Stimulated activated naive B cell treated with anti-CD40 and anti-IgM and Interleukin-4, amounts not matched to agents 10 μg/mL and 1 μg/mL and 100 μg/mL, for 72 hours (primary cell): ENCODE results near the gene ELFN1.

Experiments used
- ATAC-seq, 2 donors: fragments of 150-1000 bp; cut with Tn5 transposase; replicated peaks; 2 replicates each; pipeline ENCODE4 v1.10.0; 2021; ENCODE audit warnings: moderate library complexity in 1 of 2
- DNase-seq: peaks from one replicate; pipeline ENCODE4 v3.0.0; 2021
- H3K27ac Mint-ChIP-seq: one replicate; pipeline ENCODE4 v1.8.0; 2022; ENCODE audit warnings: mild to moderate bottlenecking, mixed read lengths
- H3K27me3 Mint-ChIP-seq, 2 donors: one replicate each; pipeline ENCODE4 v1.8.0; 2022; ENCODE audit warnings: mixed read lengths in 2 of 2
- H3K36me3 Mint-ChIP-seq, 2 donors: one replicate each; pipeline ENCODE4 v1.8.0; 2022; ENCODE audit warnings: mixed read lengths in 2 of 2, mild to moderate bottlenecking in 1 of 2
- H3K4me1 Mint-ChIP-seq, 2 donors: one replicate each; pipeline ENCODE4 v1.8.0; 2022; ENCODE audit warnings: mixed read lengths in 2 of 2, mild to moderate bottlenecking in 1 of 2
- H3K4me3 Mint-ChIP-seq, 2 donors: one replicate each; pipeline ENCODE4 v1.8.0; 2022; ENCODE audit warnings: mild to moderate bottlenecking in 2 of 2, mixed read lengths in 2 of 2, moderate library complexity in 1 of 2
- H3K9me3 Mint-ChIP-seq, 2 donors: one replicate each; pipeline ENCODE4 v1.8.0; 2022; ENCODE audit warnings: mixed read lengths in 2 of 2, mild to moderate bottlenecking in 1 of 2

ELFN1 gene

GRCh38 chr7:1695800-1696454 lies 25.9 kb downstream of the ELFN1 start:
- no peak for DNase-seq
- Mint-ChIP-seq H3K9me3 (no peaks in the 10 kb centered on the region), H3K27me3 (peaks cover 17 to 40% of the 10 kb centered on the region in 2 donors), H3K36me3 (no peaks in the 10 kb centered on the region), H3K4me3 (no peak overlapping the region), H3K27ac (no peak overlapping the region), H3K4me1 (no peaks in the 10 kb centered on the region)
- no peak for ATAC-seq

GRCh38 chr7:1696671-1697498 lies 26.8 kb downstream of the ELFN1 start:
- ATAC-seq, result no peak
- peaks cover 17 to 41% of the 10 kb centered on the region in 2 donors for H3K27me3 Mint-ChIP-seq
- H3K27ac Mint-ChIP-seq, result no peak overlapping the region
- no peaks in the 10 kb centered on the region for H3K36me3 Mint-ChIP-seq
- DNase-seq, result no peak
- no peaks in the 10 kb centered on the region for H3K9me3 Mint-ChIP-seq
- H3K4me1 Mint-ChIP-seq, result no peaks in the 10 kb centered on the region
- no peak overlapping the region for H3K4me3 Mint-ChIP-seq

GRCh38 chr7:1697499-1698125 lies 27.5 kb downstream of the ELFN1 start:
- H3K4me1 Mint-ChIP-seq, result no peaks in the 10 kb centered on the region
- DNase-seq (no peak), ATAC-seq (no peak)
- no peak overlapping the region for H3K4me3 Mint-ChIP-seq
- no peaks in the 10 kb centered on the region for H3K36me3 Mint-ChIP-seq
- peaks cover 0 to under 1% of the 10 kb centered on the region in 2 donors for H3K9me3 Mint-ChIP-seq
- H3K27me3 Mint-ChIP-seq, result peaks cover 17 to 41% of the 10 kb centered on the region in 2 donors
- no peak overlapping the region for H3K27ac Mint-ChIP-seq

DNA sequence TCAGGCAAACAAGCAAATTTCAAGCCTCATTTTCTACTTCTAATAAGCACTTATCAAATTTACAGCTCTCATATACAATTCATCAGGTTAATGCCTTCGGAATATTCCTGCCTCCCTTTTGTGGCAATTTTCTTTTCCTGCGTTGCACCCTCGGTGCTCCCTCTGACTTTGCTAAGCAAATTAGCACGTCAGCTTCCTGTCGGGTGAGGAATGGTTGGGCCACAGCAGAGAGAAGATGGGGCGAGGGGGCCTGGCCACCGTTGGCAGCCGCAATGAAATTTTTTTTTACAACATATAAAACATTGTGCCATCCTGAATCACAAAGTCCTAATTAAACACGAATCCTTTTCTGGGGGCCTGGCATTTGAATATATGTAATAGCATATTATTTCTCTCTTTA lies 28.1 kb downstream of the ELFN1 start:
- ATAC-seq, result no peak
- Mint-ChIP-seq H3K4me3 (no peak overlapping the region), H3K4me1 (no peaks in the 10 kb centered on the region), H3K27me3 (peaks cover 23 to 41% of the 10 kb centered on the region in 2 donors), H3K36me3 (peaks cover 0 to 2% of the 10 kb centered on the region in 2 donors), H3K27ac (no peak overlapping the region), H3K9me3 (peaks cover 3% of the 10 kb centered on the region in 2 donors)
- no peak for DNase-seq

DNA sequence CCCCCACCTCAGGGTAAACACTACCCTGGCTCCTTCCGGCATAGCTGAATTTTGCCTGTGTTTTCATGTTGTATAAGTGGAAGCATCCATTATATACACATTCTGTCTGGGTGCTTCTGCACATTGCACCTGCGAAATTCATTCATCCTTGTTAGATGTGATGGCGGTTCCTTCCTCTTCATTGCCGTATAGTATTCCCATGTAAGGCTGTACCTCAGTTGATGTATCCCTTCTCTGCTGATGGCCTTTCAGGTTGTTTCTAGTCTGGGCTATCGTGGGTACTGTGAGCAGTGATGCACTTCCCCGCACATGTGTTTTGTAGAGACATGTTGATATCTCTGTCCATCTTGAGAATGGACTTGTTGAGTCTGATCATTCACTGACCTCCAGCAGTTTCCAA lies 28.9 kb downstream of the ELFN1 start:
- H3K4me3 Mint-ChIP-seq, result no peak overlapping the region
- H3K27me3 Mint-ChIP-seq, result peaks cover 24 to 43% of the 10 kb centered on the region in 2 donors
- H3K36me3 Mint-ChIP-seq, result peaks cover 0 to 4% of the 10 kb centered on the region in 2 donors
- H3K9me3 Mint-ChIP-seq, result peaks cover 3% of the 10 kb centered on the region in 2 donors
- H3K27ac Mint-ChIP-seq, result no peak overlapping the region
- ATAC-seq (no peak), DNase-seq (no peak)
- H3K4me1 Mint-ChIP-seq, result no peaks in the 10 kb centered on the region

DNA sequence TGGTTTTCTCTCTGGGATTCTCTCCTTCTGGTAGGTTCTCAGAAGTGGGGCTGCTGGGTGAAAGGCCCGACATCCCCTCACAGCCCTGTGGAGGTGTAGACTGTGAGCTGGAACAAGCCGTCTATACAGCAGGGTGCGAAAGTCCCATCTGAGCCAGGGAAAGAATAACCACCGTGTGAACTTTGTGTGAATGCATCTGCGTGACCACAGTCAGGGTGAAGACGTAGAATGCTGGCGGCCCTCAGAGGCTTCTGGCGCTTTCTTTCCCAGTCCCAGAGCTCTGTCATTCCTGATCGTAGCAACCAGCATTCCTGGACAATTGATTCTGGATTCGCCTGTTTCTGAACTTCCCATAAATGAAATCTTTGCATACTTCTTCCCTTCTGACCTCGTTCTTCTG lies 30.0 kb downstream of the ELFN1 start:
- ATAC-seq, result no peak
- Mint-ChIP-seq H3K4me3 (no peak overlapping the region), H3K4me1 (no peaks in the 10 kb centered on the region), H3K27ac (no peak overlapping the region), H3K27me3 (peaks cover 32 to 50% of the 10 kb centered on the region in 2 donors), H3K36me3 (peaks cover 0 to 4% of the 10 kb centered on the region in 2 donors), H3K9me3 (peaks cover 3% of the 10 kb centered on the region in 2 donors)
- no peak for DNase-seq

- Mint-ChIP-seq H3K9me3 (peaks cover 3% of the 10 kb centered on the region in 2 donors), H3K36me3 (peaks cover 0 to 4% of the 10 kb centered on the region in 2 donors), H3K4me1 (no peaks in the 10 kb centered on the region), H3K4me3 (no peak overlapping the region), H3K27me3 (peaks cover 30 to 47% of the 10 kb centered on the region in 2 donors), H3K27ac (no peak overlapping the region)
- no peak for ATAC-seq
- DNase-seq, result no peak
Observed at GRCh38 chr7:1700536-1701333, 30.7 kb downstream of the ELFN1 start.

- Mint-ChIP-seq H3K4me1 (peaks cover under 1 to 2% of the 10 kb centered on the region in 2 donors), H3K9me3 (peaks cover 3% of the 10 kb centered on the region in 2 donors), H3K27me3 (peaks cover 19 to 30% of the 10 kb centered on the region in 2 donors), H3K27ac (no peak overlapping the region), H3K4me3 (no peak overlapping the region), H3K36me3 (peaks cover 0 to 4% of the 10 kb centered on the region in 2 donors)
- DNase-seq (no peak), ATAC-seq (no peak)
Observed at GRCh38 chr7:1702652-1703051, 32.6 kb downstream of the ELFN1 start.

DNA sequence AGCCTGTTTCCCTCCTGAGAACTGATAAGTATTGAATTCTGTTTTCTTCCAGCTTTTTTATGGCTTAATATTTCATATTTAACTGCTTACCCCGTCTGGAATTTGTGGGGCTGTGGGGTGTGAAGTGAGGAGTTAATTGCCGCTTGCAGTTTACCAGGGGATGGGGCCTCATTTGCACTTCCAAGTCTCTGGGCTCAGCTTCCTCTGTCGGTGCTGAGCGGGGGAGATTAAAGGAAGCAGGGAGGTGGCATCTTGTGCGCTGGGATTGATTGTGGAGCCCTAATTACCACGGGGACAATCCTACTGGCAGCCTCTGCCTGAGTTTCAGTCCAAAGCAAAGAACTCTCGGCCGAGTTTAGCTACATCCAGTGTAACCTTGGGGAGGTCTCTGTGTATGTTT lies 33.4 kb downstream of the ELFN1 start:
- DNase-seq (no peak), ATAC-seq (no peak)
- peaks cover 3% of the 10 kb centered on the region in 2 donors for H3K9me3 Mint-ChIP-seq
- no peak overlapping the region for H3K4me3 Mint-ChIP-seq
- peaks cover 0 to 4% of the 10 kb centered on the region in 2 donors for H3K36me3 Mint-ChIP-seq
- H3K4me1 Mint-ChIP-seq, result peaks cover 2 to 5% of the 10 kb centered on the region in 2 donors
- H3K27ac Mint-ChIP-seq, result no peak overlapping the region
- H3K27me3 Mint-ChIP-seq, result peaks cover 22 to 31% of the 10 kb centered on the region in 2 donors

- DNase-seq, result no peak
Observed at GRCh38 chr7:1703871-1704810, 34.1 kb downstream of the ELFN1 start.

GRCh38 chr7:1704811-1705738 lies 35.0 kb downstream of the ELFN1 start:
- Mint-ChIP-seq H3K36me3 (peaks cover 0 to 8% of the 10 kb centered on the region in 2 donors), H3K4me1 (peaks cover 2 to 5% of the 10 kb centered on the region in 2 donors), H3K9me3 (peaks cover 3 to 6% of the 10 kb centered on the region in 2 donors), H3K4me3 (no peak overlapping the region), H3K27me3 (peaks cover 24 to 34% of the 10 kb centered on the region in 2 donors), H3K27ac (no peak overlapping the region)
- ATAC-seq (no peak), DNase-seq (no peak)

More at GRCh38 chr7:1703871-1704810, 34.1 kb downstream of the ELFN1 start:
- Mint-ChIP-seq H3K36me3 (peaks cover 0 to 7% of the 10 kb centered on the region in 2 donors), H3K27me3 (peaks cover 24 to 33% of the 10 kb centered on the region in 2 donors), H3K4me1 (peaks cover 2 to 5% of the 10 kb centered on the region in 2 donors), H3K9me3 (peaks cover 3 to 5% of the 10 kb centered on the region in 2 donors), H3K27ac (no peak overlapping the region), H3K4me3 (no peak overlapping the region)
- no peak for ATAC-seq

- Mint-ChIP-seq H3K4me3 (no peak overlapping the region), H3K4me1 (peaks cover 2 to 5% of the 10 kb centered on the region in 2 donors), H3K9me3 (peaks cover 3 to 6% of the 10 kb centered on the region in 2 donors), H3K36me3 (peaks cover 0 to 8% of the 10 kb centered on the region in 2 donors), H3K27ac (no peak overlapping the region), H3K27me3 (peaks cover 24 to 30% of the 10 kb centered on the region in 2 donors)
- ATAC-seq (no peak), DNase-seq (no peak)
Observed at GRCh38 chr7:1705856-1706255, 35.8 kb downstream of the ELFN1 start.
